K562 (cell line): Measurements from ENCODE around the gene CYB5D1. TPM values are rescaled to one million over a fixed set of nuclear protein-coding genes. Genes with fewer than 3 reads are reported as not detected.

Experiments used
- ATAC-seq: fragments of 200-7000 bp; cut with Tn5 transposase; 3 replicates; pipeline ENCODE4 v1.9.1; 2020; ENCODE audit warnings: moderate library complexity
- BruUV-seq: library from RNA; stranded (reverse); fragments of 400-500 nt; replicated peaks from 2 replicates; lab custom pipeline; 2021; lab: Mats Ljungman, UMichigan
- CTCF ChIA-PET: fragments of 300-600 bp; formaldehyde crosslinking; extraction: SDS; loops from one replicate; lab custom pipeline; 2021; ENCODE audit warnings: low intra/inter-chr PET ratio; lab: Yijun Ruan, JAX
- POLR2A ChIA-PET: fragments of 300-600, 350-650 bp; sonication (Branson Sonifier 250); formaldehyde crosslinking; extraction: SDS; loops from one replicate; lab custom pipeline; 2021; ENCODE audit warnings: antibody characterized with exemption, inconsistent platforms; lab: Yijun Ruan, JAX
- DNase-seq, 4 experiments: peaks; one replicate each; pipeline versions ENCODE4 v3.0.0 to v3.0.0-alpha.2; 2011 to 2018; ENCODE audit warnings: low spot score in 3 of 4, mixed read lengths in 3 of 4; ENCODE audit errors: extremely low read depth in 1 of 4
- FAIRE-seq: peaks from 2 replicates; lab custom pipeline; 2011; peaks lifted over from hg19 to GRCh38; lab: Jason Lieb, UNC
- H2AFZ ChIP-seq: 2 replicates; pipeline ENCODE4 v1.6.0; 2011; ENCODE audit warnings: low read depth, low read length, control low read depth, inconsistent platforms
- H3K27ac ChIP-seq: fragments of 200-600 bp; 3 replicates; pipeline ENCODE4 v1.8.0; 2011; ENCODE audit warnings: low read depth, mild to moderate bottlenecking, control low read depth, inconsistent platforms, low read length, moderate library complexity, mixed read lengths; ENCODE audit errors: extremely low read depth
- H3K27me3 ChIP-seq, 2 experiments: fragments of 300-600 bp in 1 of 2; 2 replicates in 1 of 2; 3 replicates in 1 of 2; pipeline versions ENCODE4 v1.6.0 to v1.8.0; 2011; ENCODE audit warnings: inconsistent platforms in 2 of 2, low read length in 2 of 2, mild to moderate bottlenecking in 1 of 2, mixed read lengths in 1 of 2, moderate library complexity in 1 of 2; ENCODE audit not compliant: control insufficient read depth in 2 of 2, insufficient read depth in 2 of 2
- H3K36me3 ChIP-seq: fragments of 300-600 bp; 3 replicates; pipeline ENCODE4 v1.8.0; 2011; ENCODE audit warnings: mild to moderate bottlenecking, low read length, inconsistent platforms; ENCODE audit not compliant: control insufficient read depth, insufficient read depth
- H3K4me1 ChIP-seq, 2 experiments: fragments of 200-600 bp in 1 of 2; replicated peaks in 1 of 2; 2 replicates in 1 of 2; 3 replicates in 1 of 2; pipeline versions ENCODE4 v1.5.1 to v1.8.0; 2011; ENCODE audit warnings: inconsistent platforms in 2 of 2, low read length in 2 of 2, mild to moderate bottlenecking in 1 of 2, mixed read lengths in 1 of 2, moderate library complexity in 1 of 2; ENCODE audit not compliant: control insufficient read depth in 2 of 2, insufficient read depth in 2 of 2
- H3K4me2 ChIP-seq: 2 replicates; pipeline ENCODE4 v1.6.1; 2011; ENCODE audit warnings: low read length, control low read depth, inconsistent platforms, mixed read lengths; ENCODE audit not compliant: insufficient read depth
- H3K4me3 ChIP-seq: fragments of 200-600 bp; sonication (generic), shearing (Covaris generic); 2 replicates; pipeline ENCODE4 v1.5.1; 2016; ENCODE audit warnings: control low read depth, inconsistent platforms
- H3K79me2 ChIP-seq: fragments of 200-600 bp; 3 replicates; pipeline ENCODE4 v1.8.0; 2011; ENCODE audit warnings: low read length, inconsistent platforms; ENCODE audit not compliant: control insufficient read depth, insufficient read depth
- H3K9ac ChIP-seq, 2 experiments: 2 replicates each; pipeline versions ENCODE4 v1.6.0 to v1.6.1; 2011; ENCODE audit warnings: low read depth in 2 of 2, low read length in 2 of 2, control low read depth in 1 of 2, inconsistent platforms in 1 of 2, mild to moderate bottlenecking in 1 of 2, mixed read lengths in 1 of 2; ENCODE audit not compliant: insufficient read depth in 1 of 2
- H3K9me1 ChIP-seq: one replicate; pipeline ENCODE4 v1.6.0; 2011; ENCODE audit warnings: inconsistent platforms, mild to moderate bottlenecking, low read length, moderate library complexity; ENCODE audit not compliant: control insufficient read depth, insufficient read depth
- H3K9me3 ChIP-seq: replicated peaks from 2 replicates; pipeline ENCODE4 v1.5.1; 2011; ENCODE audit warnings: low read depth, low read length, inconsistent platforms; ENCODE audit not compliant: control insufficient read depth, insufficient read depth
- H4K20me1 ChIP-seq: replicated peaks from 2 replicates; pipeline ENCODE4 v1.6.1; 2011; ENCODE audit warnings: low read length, inconsistent platforms, mixed read lengths; ENCODE audit not compliant: control insufficient read depth, insufficient read depth
- CTCF ChIP-seq, 3 experiments: IDR thresholded peaks in 2 of 3; conservative IDR thresholded peaks in 1 of 3; 2 replicates each; pipeline ENCODE4 v1.5.1; 2011 to 2012; ENCODE audit warnings: low read length in 3 of 3, mild to moderate bottlenecking in 3 of 3, control low read depth in 2 of 3, improper control_type of control experiment in 1 of 3, inconsistent platforms in 1 of 3, low read depth in 1 of 3, mixed read lengths in 1 of 3, moderate library complexity in 1 of 3; ENCODE audit not compliant: insufficient read depth in 2 of 3
- E2F6 ChIP-seq, 2 experiments: IDR thresholded peaks; 2 replicates each; pipeline ENCODE4 v1.6.1; 2011; ENCODE audit warnings: borderline replicate concordance in 1 of 2, control low read depth in 1 of 2, low read depth in 1 of 2, low read length in 1 of 2, mild to moderate bottlenecking in 1 of 2, mixed read lengths in 1 of 2, moderate library complexity in 1 of 2; ENCODE audit not compliant: insufficient read depth in 1 of 2, insufficient read length in 1 of 2, poor library complexity in 1 of 2, severe bottlenecking in 1 of 2; ENCODE audit errors: extremely low read depth in 1 of 2
- PTTG1 ChIP-seq: fragments of 450-650 bp; IDR thresholded peaks from 2 replicates; pipeline ENCODE4 v1.6.1; 2016; ENCODE audit warnings: low read depth, mild to moderate bottlenecking, missing genetic modification characterization, missing compliant biosample characterization
- RAD21 ChIP-seq, 2 experiments: fragments of 250-450 bp in 1 of 2; fragments of 450-650 bp in 1 of 2; sonication (Bioruptor Pico) in 1 of 2; formaldehyde crosslinking in 1 of 2; IDR thresholded peaks in 1 of 2; conservative IDR thresholded peaks in 1 of 2; 2 replicates each; pipeline versions ENCODE4 v1.4.0 to v1.8.0; 2020 to 2022; ENCODE audit warnings: mild to moderate bottlenecking in 2 of 2, moderate library complexity in 1 of 2
- RBM15 ChIP-seq: fragments of 200-400 bp; formaldehyde crosslinking; IDR thresholded peaks from 2 replicates; pipeline ENCODE4 v1.6.1; 2018; ENCODE audit warnings: mild to moderate bottlenecking, low read length, moderate library complexity; ENCODE audit not compliant: insufficient read depth
- YBX1 ChIP-seq: fragments of 450-650 bp; IDR thresholded peaks from 2 replicates; pipeline ENCODE4 v1.7.1; 2016; ENCODE audit warnings: mild to moderate bottlenecking
- WGBS: fragments of 100-300 bp; shearing (Covaris generic); methylation state at CpG from one replicate; pipeline ENCODE4 v1.1.6; 2016; ENCODE audit warnings: low coverage, mixed read lengths; ENCODE audit not compliant: insufficient coverage; ENCODE audit errors: missing lambda C conversion rate; 5-methylcytosine and 5-hydroxymethylcytosine counted together
- in situ Hi-C: fragments of 300-500 bp; cut with MboI; formaldehyde crosslinking; loops from 4 replicates; pipeline ENCODE4 v1.15.0; 2018; ENCODE audit warnings: inconsistent platforms, mixed read lengths
- intact Hi-C: fragments of 100-400 bp; cut with micrococcal nuclease; formaldehyde crosslinking; loops from 2 replicates; pipeline ENCODE4 v1.14.2; 2022
- polyA plus RNA-seq, 8 experiments: library from polyadenylated mRNA; depleted of rRNA in 4 of 8; stranded (reverse) in 5 of 8; unstranded in 3 of 8; fragments of >200 nt; fragmentation: Nextera tagmentation in 2 of 8; fragmentation: Illumina TruSeq in 1 of 8; extraction: Ambion mirVana in 2 of 8; extraction: Trizol in 1 of 8; gene quantifications; 2 replicates each; pipeline versions ENCODE4 v1.2.1 to v1.2.3, GENCODE V29; 2011 to 2014; ENCODE audit warnings: inconsistent platforms in 1 of 8, missing spikeins in 1 of 8
- total RNA-seq, 7 experiments: library from RNA; depleted of rRNA in 6 of 7; stranded (reverse); fragments of >200 nt in 6 of 7; fragmentation: Illumina TruSeq in 2 of 7; extraction: Trizol in 2 of 7; gene quantifications; 2 replicates each; pipeline versions ENCODE4 v1.2.1 to v1.2.3, GENCODE V29; 2011 to 2021; ENCODE audit warnings: low replicate concordance in 1 of 7
- TF ChIP-seq, protein P1 (sequence below), 2 experiments: fragments of 450-650 bp; formaldehyde crosslinking in 1 of 2; IDR thresholded peaks; 2 replicates each; pipeline versions ENCODE4 v1.4.0 to v1.6.1; 2014 to 2020; ENCODE audit warnings: mild to moderate bottlenecking in 2 of 2, borderline replicate concordance in 1 of 2, low read depth in 1 of 2

The CYB5D1 gene
- total and polyA plus RNA-seq, 9 of the 15 experiments (the other 6 are each of a cell fraction or from before 2014, with no cell fraction given): 2.4 to 7.9 (median 5.7) TPM

- Histone ChIP-seq H3K27me3 (no peaks in the 10 kb centered on the region), H3K27ac (peak overlapping the region; percentile 94; the same call in 2 of the 3 replicates), H4K20me1 (no peaks in the 10 kb centered on the region), H3K9me3 (no peaks in the 10 kb centered on the region), H3K4me1 (peaks cover 11 to 37% of the 10 kb centered on the region in 2 experiments; a peak in 4 of 5 replicates), H3K4me3 (peak overlapping the region; percentile 65), H3K4me2 (peak overlapping the region; percentile 93), H3K79me2 (peaks cover 12% of the 10 kb centered on the region), H3K9me1 (no peaks in the 10 kb centered on the region), H3K36me3 (peaks cover 16% of the 10 kb centered on the region; the same call in 2 of the 3 replicates), H2AFZ (peak overlapping the region; percentile 99), H3K9ac (peak overlapping the region; percentile 88 to 94)
- 6% methylated on average over 17 of the region's 20 CpGs for WGBS
- ChIA-PET POLR2A (interaction anchor here (0.5 to 2.9 kb wide), 3 partner anchors 12 to 132 kb away, joined by 3 to 17 read pairs (median 3); no protein-coding TSS in a partner anchor), CTCF (interaction anchor here (1.0 kb wide), 1 partner anchor 113 kb away, joined by 4 read pairs; no protein-coding TSS in a partner anchor)
- in situ Hi-C loops: no loop called here
- FAIRE-seq: peak; percentile 58
- BruUV-seq: no TSS peak
- peak; percentile 55 for ATAC-seq
- intact Hi-C loops: loop anchor here (5.0 to 10.0 kb wide), 2 partner anchors 36 to 114 kb away; no protein-coding TSS in a partner anchor
- DNase-seq: peak; percentile 43 to 68 (median 45)
- TF ChIP-seq E2F6 (IDR thresholded peaks at IDR 0.05; ENCODE audit: borderline replicate concordance in 1 of 2, extremely low read depth in 1 of 2, insufficient read depth in 1 of 2, insufficient read length in 1 of 2, low read depth in 1 of 2, low read length in 1 of 2, poor library complexity in 1 of 2, severe bottlenecking in 1 of 2): peak in 1 of 2 experiments; percentile 15
- TF ChIP-seq, protein P1, sequence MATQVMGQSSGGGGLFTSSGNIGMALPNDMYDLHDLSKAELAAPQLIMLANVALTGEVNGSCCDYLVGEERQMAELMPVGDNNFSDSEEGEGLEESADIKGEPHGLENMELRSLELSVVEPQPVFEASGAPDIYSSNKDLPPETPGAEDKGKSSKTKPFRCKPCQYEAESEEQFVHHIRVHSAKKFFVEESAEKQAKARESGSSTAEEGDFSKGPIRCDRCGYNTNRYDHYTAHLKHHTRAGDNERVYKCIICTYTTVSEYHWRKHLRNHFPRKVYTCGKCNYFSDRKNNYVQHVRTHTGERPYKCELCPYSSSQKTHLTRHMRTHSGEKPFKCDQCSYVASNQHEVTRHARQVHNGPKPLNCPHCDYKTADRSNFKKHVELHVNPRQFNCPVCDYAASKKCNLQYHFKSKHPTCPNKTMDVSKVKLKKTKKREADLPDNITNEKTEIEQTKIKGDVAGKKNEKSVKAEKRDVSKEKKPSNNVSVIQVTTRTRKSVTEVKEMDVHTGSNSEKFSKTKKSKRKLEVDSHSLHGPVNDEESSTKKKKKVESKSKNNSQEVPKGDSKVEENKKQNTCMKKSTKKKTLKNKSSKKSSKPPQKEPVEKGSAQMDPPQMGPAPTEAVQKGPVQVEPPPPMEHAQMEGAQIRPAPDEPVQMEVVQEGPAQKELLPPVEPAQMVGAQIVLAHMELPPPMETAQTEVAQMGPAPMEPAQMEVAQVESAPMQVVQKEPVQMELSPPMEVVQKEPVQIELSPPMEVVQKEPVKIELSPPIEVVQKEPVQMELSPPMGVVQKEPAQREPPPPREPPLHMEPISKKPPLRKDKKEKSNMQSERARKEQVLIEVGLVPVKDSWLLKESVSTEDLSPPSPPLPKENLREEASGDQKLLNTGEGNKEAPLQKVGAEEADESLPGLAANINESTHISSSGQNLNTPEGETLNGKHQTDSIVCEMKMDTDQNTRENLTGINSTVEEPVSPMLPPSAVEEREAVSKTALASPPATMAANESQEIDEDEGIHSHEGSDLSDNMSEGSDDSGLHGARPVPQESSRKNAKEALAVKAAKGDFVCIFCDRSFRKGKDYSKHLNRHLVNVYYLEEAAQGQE (IDR thresholded peaks at IDR 0.05; ENCODE audit: borderline replicate concordance): peak; percentile 25; the same call in 1 of the 2 replicates
- TF ChIP-seq, protein P1 (CRISPR knock-in tag; IDR thresholded peaks at IDR 0.05; ENCODE audit: low read depth): no peak
- no peak for TF ChIP-seq RBM15
- TF ChIP-seq RAD21 (CRISPR knock-in tag; conservative IDR thresholded peaks at IDR 0.05 in 1 of 2, IDR thresholded peaks at IDR 0.05 in 1 of 2): peak; percentile 29 to 64; a peak in 2 of 4 replicates
- TF ChIP-seq YBX1: no peak
- no peak for TF ChIP-seq PTTG1 (tag)
- peak; percentile 52 to 62 (median 57); a peak in 5 of 6 replicates for TF ChIP-seq CTCF (IDR thresholded peaks at IDR 0.05 in 2 of 3, conservative IDR thresholded peaks at IDR 0.05 in 1 of 3; ENCODE audit: insufficient read depth in 2 of 3, low read depth in 1 of 3, low read length in 3 of 3)
These were observed 663 bp downstream of the CYB5D1 start for GRCh38 chr17:7858522-7858810.
